Endothelial cell of umbilical vein (primary cell): ENCODE measurements around the gene MUTYH.
"Not testable (repeated sequence)": the region's sequence is repeated elsewhere in the genome, so short reads cannot be mapped to it uniquely, and the experiment has no call there.

ENCODE experiments used
- POLR2A ChIP-seq: IDR thresholded peaks from 2 replicates; pipeline ENCODE4 v1.6.1; 2012; ENCODE audit warnings: low read depth, mild to moderate bottlenecking, control low read depth, low read length
- POLR2AphosphoS5 ChIP-seq: IDR thresholded peaks from 2 replicates; pipeline ENCODE4 v1.6.1; 2012; ENCODE audit warnings: low read depth, mild to moderate bottlenecking, control low read depth, low read length, moderate library complexity; ENCODE audit not compliant: insufficient read depth
- TF ChIP-seq, protein P1 (sequence below), 2 donors: IDR thresholded peaks; 1 replicate in 1 of 2; 2 replicates in 1 of 2; pipeline ENCODE4 v1.5.1; 2011; ENCODE audit warnings: low read length in 2 of 2, mild to moderate bottlenecking in 2 of 2, moderate library complexity in 2 of 2, control low read depth in 1 of 2, inconsistent platforms in 1 of 2, low read depth in 1 of 2; ENCODE audit not compliant: insufficient read depth in 1 of 2; ENCODE audit errors: extremely low read depth in 1 of 2
- TF ChIP-seq, protein P2 (sequence below): IDR thresholded peaks from 2 replicates; pipeline ENCODE4 v1.6.1; 2011; ENCODE audit not compliant: insufficient read depth, insufficient read length

DNA sequence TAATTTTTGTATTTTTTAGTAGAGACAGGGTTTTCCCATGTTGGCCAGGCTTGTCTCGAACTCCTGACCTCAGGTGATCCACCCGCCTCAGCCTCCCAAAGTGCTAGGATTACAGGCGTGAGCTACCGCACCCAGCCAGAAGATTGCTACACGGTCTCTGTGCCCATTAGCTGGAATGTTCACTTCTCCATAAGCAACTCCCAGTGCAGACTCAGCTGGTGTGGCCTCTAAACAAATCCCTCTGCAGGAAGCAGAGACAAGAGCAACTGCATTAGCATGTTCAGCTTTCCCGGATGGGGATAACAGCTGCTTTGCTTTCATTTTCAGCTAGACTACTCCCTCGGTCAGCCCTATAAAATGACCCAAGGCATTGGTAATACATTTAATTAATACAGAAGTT is 20.7 kb upstream of the MUTYH start:
- TF ChIP-seq, protein P1, sequence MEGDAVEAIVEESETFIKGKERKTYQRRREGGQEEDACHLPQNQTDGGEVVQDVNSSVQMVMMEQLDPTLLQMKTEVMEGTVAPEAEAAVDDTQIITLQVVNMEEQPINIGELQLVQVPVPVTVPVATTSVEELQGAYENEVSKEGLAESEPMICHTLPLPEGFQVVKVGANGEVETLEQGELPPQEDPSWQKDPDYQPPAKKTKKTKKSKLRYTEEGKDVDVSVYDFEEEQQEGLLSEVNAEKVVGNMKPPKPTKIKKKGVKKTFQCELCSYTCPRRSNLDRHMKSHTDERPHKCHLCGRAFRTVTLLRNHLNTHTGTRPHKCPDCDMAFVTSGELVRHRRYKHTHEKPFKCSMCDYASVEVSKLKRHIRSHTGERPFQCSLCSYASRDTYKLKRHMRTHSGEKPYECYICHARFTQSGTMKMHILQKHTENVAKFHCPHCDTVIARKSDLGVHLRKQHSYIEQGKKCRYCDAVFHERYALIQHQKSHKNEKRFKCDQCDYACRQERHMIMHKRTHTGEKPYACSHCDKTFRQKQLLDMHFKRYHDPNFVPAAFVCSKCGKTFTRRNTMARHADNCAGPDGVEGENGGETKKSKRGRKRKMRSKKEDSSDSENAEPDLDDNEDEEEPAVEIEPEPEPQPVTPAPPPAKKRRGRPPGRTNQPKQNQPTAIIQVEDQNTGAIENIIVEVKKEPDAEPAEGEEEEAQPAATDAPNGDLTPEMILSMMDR (IDR thresholded peaks at IDR 0.05; ENCODE audit: extremely low read depth in 1 of 2, insufficient read depth in 1 of 2, low read depth in 1 of 2, low read length in 2 of 2) = not testable (repeated sequence)
- TF ChIP-seq POLR2A, POLR2AphosphoS5: not testable (repeated sequence)
- TF ChIP-seq, protein P2, sequence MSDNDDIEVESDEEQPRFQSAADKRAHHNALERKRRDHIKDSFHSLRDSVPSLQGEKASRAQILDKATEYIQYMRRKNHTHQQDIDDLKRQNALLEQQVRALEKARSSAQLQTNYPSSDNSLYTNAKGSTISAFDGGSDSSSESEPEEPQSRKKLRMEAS = not testable (repeated sequence)
